Activated T-helper 2 cell treated with anti-CD3 and anti-CD28 coated beads, Interferon-gamma antibody, Interleukin-2, Interleukin-4, amounts not matched to agents 10 μg/mL and 5 μg/mL and 100 μg/mL, durations not matched to agents 14 hours and 24 hours and 36 hours (primary cell): Measurements from ENCODE around the gene TAC4. TPM values are rescaled to one million over a fixed set of nuclear protein-coding genes. Genes with fewer than 3 reads are reported as not detected.

Experiments used
- DNase-seq: peaks from one replicate; pipeline ENCODE4 v3.0.0; 2021; ENCODE audit warnings: low spot score
- H3K27ac Mint-ChIP-seq: one replicate; pipeline ENCODE4 v1.8.0; 2021; ENCODE audit warnings: mixed read lengths
- H3K27me3 Mint-ChIP-seq: one replicate; pipeline ENCODE4 v1.8.0; 2021; ENCODE audit warnings: low read depth, mixed read lengths
- H3K36me3 Mint-ChIP-seq: one replicate; pipeline ENCODE4 v1.8.0; 2021; ENCODE audit warnings: low read depth, mixed read lengths
- H3K4me1 Mint-ChIP-seq: one replicate; pipeline ENCODE4 v1.8.0; 2021; ENCODE audit warnings: low read depth, mixed read lengths
- H3K4me3 Mint-ChIP-seq: one replicate; pipeline ENCODE4 v1.8.0; 2021; ENCODE audit warnings: low read depth, mild to moderate bottlenecking, moderate library complexity, mixed read lengths
- H3K9me3 Mint-ChIP-seq: one replicate; pipeline ENCODE4 v1.8.0; 2021; ENCODE audit warnings: mixed read lengths
- intact Hi-C: fragments of 100-400 bp; cut with micrococcal nuclease; formaldehyde crosslinking; loops from one replicate; pipeline ENCODE4 v1.15.1; 2023
- total RNA-seq: library from RNA; stranded (reverse); gene quantifications from 2 replicates; pipeline ENCODE4 v1.2.3, GENCODE V29; 2022

TAC4 gene
- total RNA-seq, 1 donor from 2014 or later = not detected

GRCh38 chr17:49866882-49867413 is 19.1 kb upstream of the TAC4 start:
- intact Hi-C loops = no loop called here
- H3K27ac Mint-ChIP-seq = no peak overlapping the region
- H3K4me1 Mint-ChIP-seq = no peaks in the 10 kb centered on the region
- no peaks in the 10 kb centered on the region for H3K9me3 Mint-ChIP-seq
- H3K36me3 Mint-ChIP-seq = no peaks in the 10 kb centered on the region
- DNase-seq = no peak
- H3K27me3 Mint-ChIP-seq = peaks cover 6% of the 10 kb centered on the region
- no peak overlapping the region for H3K4me3 Mint-ChIP-seq

GRCh38 chr17:49866019-49866380 is 18.1 kb upstream of the TAC4 start:
- Mint-ChIP-seq H3K4me3 (no peak overlapping the region), H3K36me3 (no peaks in the 10 kb centered on the region), H3K4me1 (peaks cover 3% of the 10 kb centered on the region), H3K9me3 (no peaks in the 10 kb centered on the region), H3K27me3 (peaks cover 10% of the 10 kb centered on the region), H3K27ac (no peak overlapping the region)
- intact Hi-C loops = no loop called here
- no peak for DNase-seq

GRCh38 chr17:49862781-49863331 is 15.0 kb upstream of the TAC4 start:
- intact Hi-C loops = no loop called here
- Mint-ChIP-seq H3K36me3 (no peaks in the 10 kb centered on the region), H3K27ac (no peak overlapping the region)

GRCh38 chr17:49861150-49861884 is 13.4 kb upstream of the TAC4 start:
- DNase-seq = peak; percentile 16
- peaks cover 4% of the 10 kb centered on the region for H3K4me1 Mint-ChIP-seq
- H3K27me3 Mint-ChIP-seq = peaks cover 14% of the 10 kb centered on the region
- H3K9me3 Mint-ChIP-seq = no peaks in the 10 kb centered on the region
- no peaks in the 10 kb centered on the region for H3K36me3 Mint-ChIP-seq
- intact Hi-C loops = loop anchor here (1.0 kb wide), 1 partner anchor 137 kb away; no protein-coding TSS in a partner anchor
- no peak overlapping the region for H3K27ac Mint-ChIP-seq
- no peak overlapping the region for H3K4me3 Mint-ChIP-seq

More at GRCh38 chr17:49862781-49863331, 15.0 kb upstream of the TAC4 start:
- H3K27me3 Mint-ChIP-seq = peaks cover 14% of the 10 kb centered on the region
- H3K4me1 Mint-ChIP-seq = peaks cover 4% of the 10 kb centered on the region
- H3K4me3 Mint-ChIP-seq = no peak overlapping the region
- no peak for DNase-seq
- H3K9me3 Mint-ChIP-seq = no peaks in the 10 kb centered on the region

- Mint-ChIP-seq H3K36me3 (no peaks in the 10 kb centered on the region), H3K4me1 (peaks cover 4% of the 10 kb centered on the region), H3K27me3 (peaks cover 14% of the 10 kb centered on the region), H3K27ac (no peak overlapping the region), H3K9me3 (no peaks in the 10 kb centered on the region), H3K4me3 (no peak overlapping the region)
- intact Hi-C loops = no loop called here
- DNase-seq = no peak
Measured at GRCh38 chr17:49859991-49860953, 12.4 kb upstream of the TAC4 start.

GRCh38 chr17:49858796-49859195 is 10.9 kb upstream of the TAC4 start:
- intact Hi-C loops = no loop called here
- H3K4me1 Mint-ChIP-seq = peaks cover 4% of the 10 kb centered on the region
- H3K4me3 Mint-ChIP-seq = no peak overlapping the region
- H3K9me3 Mint-ChIP-seq = no peaks in the 10 kb centered on the region
- no peak for DNase-seq
- H3K27ac Mint-ChIP-seq = no peak overlapping the region
- peaks cover 17% of the 10 kb centered on the region for H3K27me3 Mint-ChIP-seq
- H3K36me3 Mint-ChIP-seq = no peaks in the 10 kb centered on the region

GRCh38 chr17:49854126-49854525 is 6.3 kb upstream of the TAC4 start:
- Mint-ChIP-seq H3K9me3 (no peaks in the 10 kb centered on the region), H3K27ac (no peak overlapping the region), H3K36me3 (no peaks in the 10 kb centered on the region), H3K4me3 (no peak overlapping the region), H3K4me1 (peaks cover 8% of the 10 kb centered on the region), H3K27me3 (peaks cover 17% of the 10 kb centered on the region)
- no peak for DNase-seq
- intact Hi-C loops = loop anchor here (5.0 kb wide), 1 partner anchor 157 kb away; no protein-coding TSS in a partner anchor

- Mint-ChIP-seq H3K4me1 (peaks cover 8% of the 10 kb centered on the region), H3K9me3 (no peaks in the 10 kb centered on the region), H3K36me3 (no peaks in the 10 kb centered on the region), H3K27ac (no peak overlapping the region), H3K27me3 (peaks cover 13% of the 10 kb centered on the region), H3K4me3 (no peak overlapping the region)
- no peak for DNase-seq
- intact Hi-C loops = loop anchor here (5.0 kb wide), 1 partner anchor 156 kb away; no protein-coding TSS in a partner anchor
Measured at GRCh38 chr17:49853470-49854015, 5.7 kb upstream of the TAC4 start.

- Mint-ChIP-seq H3K27me3 (peaks cover 10% of the 10 kb centered on the region), H3K9me3 (no peaks in the 10 kb centered on the region), H3K4me3 (peak overlapping the region; percentile 78), H3K36me3 (no peaks in the 10 kb centered on the region), H3K27ac (peak overlapping the region; percentile 67), H3K4me1 (peaks cover 8% of the 10 kb centered on the region)
- intact Hi-C loops = loop anchor here (2.0 to 5.0 kb wide), 2 partner anchors 154 to 283 kb away; no protein-coding TSS in a partner anchor
- peak; percentile 53 for DNase-seq
Measured at GRCh38 chr17:49851387-49852291, 3.8 kb upstream of the TAC4 start.

GRCh38 chr17:49850772-49851386 is 3.0 kb upstream of the TAC4 start:
- DNase-seq = no peak
- Mint-ChIP-seq H3K9me3 (no peaks in the 10 kb centered on the region), H3K36me3 (no peaks in the 10 kb centered on the region), H3K4me3 (peak overlapping the region; percentile 82), H3K27ac (peak overlapping the region; percentile 73), H3K27me3 (peaks cover 10% of the 10 kb centered on the region), H3K4me1 (peaks cover 8% of the 10 kb centered on the region)
- intact Hi-C loops = loop anchor here (2.0 to 5.0 kb wide), 2 partner anchors 154 to 282 kb away; no protein-coding TSS in a partner anchor

GRCh38 chr17:49850218-49850610 is 2.3 kb upstream of the TAC4 start:
- Mint-ChIP-seq H3K9me3 (no peaks in the 10 kb centered on the region), H3K4me1 (peaks cover 8% of the 10 kb centered on the region), H3K27me3 (peaks cover 8% of the 10 kb centered on the region), H3K27ac (no peak overlapping the region), H3K36me3 (no peaks in the 10 kb centered on the region), H3K4me3 (peak overlapping the region; percentile 82)
- no peak for DNase-seq
- intact Hi-C loops = loop anchor here (2.0 to 5.0 kb wide), 2 partner anchors 153 to 281 kb away; no protein-coding TSS in a partner anchor
